Midbrain (tissue), 1 donor: Measurements from ENCODE around the gene IQCN.

Source experiments
- DNase-seq: peaks from one replicate; lab custom pipeline; 2025; lab: John Stamatoyannopoulos, UW

The IQCN gene

GRCh38 chr19:18304458-18305310 is 30.4 kb upstream of the IQCN start:
- DNase-seq: peak; percentile 79

GRCh38 chr19:18304208-18304457 is 29.9 kb upstream of the IQCN start:
- no peak for DNase-seq

- no peak for DNase-seq
These were observed 27.5 kb upstream of the IQCN start for GRCh38 chr19:18301718-18302111.

- DNase-seq: no peak
These were observed 26.9 kb upstream of the IQCN start for GRCh38 chr19:18300930-18301717.

- DNase-seq: no peak
These were observed 25.4 kb upstream of the IQCN start for GRCh38 chr19:18299654-18300053.

- no peak for DNase-seq
These were observed 24.3 kb upstream of the IQCN start for GRCh38 chr19:18298601-18299000.

- no peak for DNase-seq
These were observed 23.1 kb upstream of the IQCN start for GRCh38 chr19:18297308-18297707.

- no peak for DNase-seq
These were observed 20.8 kb upstream of the IQCN start for GRCh38 chr19:18295034-18295451.

- no peak for DNase-seq
These were observed 20.2 kb upstream of the IQCN start for GRCh38 chr19:18294467-18294864.

- no peak for DNase-seq
These were observed 19.6 kb upstream of the IQCN start for GRCh38 chr19:18293642-18294466.

GRCh38 chr19:18292810-18293641 is 18.8 kb upstream of the IQCN start:
- peak; percentile 43 for DNase-seq

GRCh38 chr19:18292462-18292809 is 18.2 kb upstream of the IQCN start:
- no peak for DNase-seq

- DNase-seq: peak; percentile 81
These were observed 17.6 kb upstream of the IQCN start for GRCh38 chr19:18291590-18292461.

GRCh38 chr19:18291019-18291524 is 16.8 kb upstream of the IQCN start:
- no peak for DNase-seq

- DNase-seq: no peak
These were observed 16.2 kb upstream of the IQCN start for GRCh38 chr19:18290302-18291018.

GRCh38 chr19:18289471-18290301 is 15.4 kb upstream of the IQCN start:
- no peak for DNase-seq

GRCh38 chr19:18287836-18288772 is 13.9 kb upstream of the IQCN start:
- no peak for DNase-seq
